Measurements from ENCODE around the gene PDIA6.
"Not testable (repeated sequence)": the region's sequence is repeated elsewhere in the genome, so short reads cannot be mapped to it uniquely, and the experiment has no call there.

Gene PDIA6

DNA sequence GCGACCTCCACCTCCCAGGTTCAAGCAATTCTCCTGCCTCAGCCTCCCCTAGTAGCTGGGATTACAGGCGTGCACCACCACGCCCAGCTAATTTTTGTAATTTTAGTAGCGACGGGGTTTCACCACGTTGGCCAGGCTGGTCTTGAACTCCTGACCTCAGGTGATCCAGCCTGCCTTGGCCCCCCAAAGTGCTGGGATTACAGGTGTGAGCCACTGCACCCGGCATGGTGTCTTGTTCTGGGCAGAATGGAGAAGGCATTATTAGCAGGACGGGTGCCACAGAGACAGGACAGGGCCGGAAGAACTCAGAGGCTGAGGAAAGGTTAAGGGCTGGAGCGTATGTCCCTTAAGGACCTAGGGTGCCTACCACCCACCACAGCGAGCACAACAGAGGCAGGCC lies 31.8 kb downstream of the PDIA6 start:
- not testable (repeated sequence) for DNase-seq (ENCODE audit: low read depth)

DNA sequence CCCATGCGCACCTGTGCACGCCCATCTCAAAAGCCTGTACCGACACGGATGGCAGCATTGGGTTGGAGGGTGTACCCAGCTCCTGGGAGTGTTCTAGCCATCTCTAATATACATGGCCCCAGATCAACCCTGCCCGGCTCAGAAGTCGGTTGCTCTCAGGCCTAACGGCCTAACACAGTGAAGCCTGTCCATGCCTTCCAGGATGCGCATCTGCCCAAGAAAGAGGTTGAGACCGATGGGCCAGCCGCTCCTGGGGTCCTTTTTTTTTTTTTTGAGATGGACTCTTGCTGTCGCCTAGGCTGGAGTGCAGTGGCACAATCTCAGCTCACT lies 32.1 kb downstream of the PDIA6 start:
- no peak for DNase-seq (ENCODE audit: low read depth)

DNA sequence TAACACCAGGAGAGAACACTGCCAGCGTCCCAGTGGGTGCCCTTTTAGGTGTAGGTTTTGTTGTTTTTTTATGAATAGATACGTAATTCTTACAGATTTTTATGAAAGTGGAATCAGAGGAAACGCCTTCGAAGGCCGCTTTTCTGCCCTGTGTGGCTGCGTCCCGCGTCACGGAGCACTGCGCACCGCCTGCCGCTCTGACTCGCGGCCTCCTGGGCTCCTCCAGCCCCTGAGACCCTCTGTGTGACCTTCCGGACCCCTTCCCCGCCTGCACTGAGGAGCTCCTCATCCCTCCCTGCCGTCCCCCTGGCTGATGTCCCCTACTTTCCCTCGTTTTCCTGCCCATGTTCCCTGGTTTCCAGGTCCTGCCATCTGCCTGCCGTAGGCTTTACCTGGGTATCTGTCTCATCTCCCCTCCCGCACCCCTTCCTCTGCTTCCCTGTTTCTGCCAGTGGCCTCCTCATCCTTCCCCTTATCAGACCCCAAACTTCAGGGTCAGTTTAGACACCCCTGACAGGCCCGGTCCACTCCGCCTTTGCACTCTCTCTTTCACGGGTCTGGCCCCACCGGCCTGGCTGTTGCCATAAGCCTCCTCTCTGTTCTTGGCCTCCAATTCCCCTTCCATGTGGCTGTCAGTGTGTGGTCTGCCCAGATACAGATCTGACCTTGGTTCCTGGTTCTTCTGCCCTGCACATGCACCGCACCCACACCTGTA lies 32.7 kb downstream of the PDIA6 start:
- DNase-seq (ENCODE audit: low read depth) = no peak

DNA sequence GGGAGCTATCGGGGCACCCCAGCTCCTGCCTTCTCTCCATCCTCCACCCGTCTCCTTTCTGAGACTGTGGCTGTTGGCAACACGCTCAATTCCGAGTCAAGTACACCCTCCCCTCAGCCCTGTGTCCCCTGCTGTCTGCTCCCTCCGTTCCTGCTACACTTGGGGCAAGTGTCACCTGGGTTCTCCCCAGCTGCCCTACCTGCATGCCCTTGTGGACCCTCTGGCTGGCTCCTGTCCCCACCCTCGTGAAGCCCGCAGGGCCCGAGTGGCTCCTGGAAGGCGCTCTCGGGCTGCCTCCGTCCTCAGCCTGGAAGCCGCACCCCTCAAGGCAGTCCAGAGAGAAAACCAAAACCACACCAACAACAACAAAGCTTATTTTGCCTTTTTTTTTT lies 33.9 kb downstream of the PDIA6 start:
- no peak for DNase-seq (ENCODE audit: low read depth)

DNA sequence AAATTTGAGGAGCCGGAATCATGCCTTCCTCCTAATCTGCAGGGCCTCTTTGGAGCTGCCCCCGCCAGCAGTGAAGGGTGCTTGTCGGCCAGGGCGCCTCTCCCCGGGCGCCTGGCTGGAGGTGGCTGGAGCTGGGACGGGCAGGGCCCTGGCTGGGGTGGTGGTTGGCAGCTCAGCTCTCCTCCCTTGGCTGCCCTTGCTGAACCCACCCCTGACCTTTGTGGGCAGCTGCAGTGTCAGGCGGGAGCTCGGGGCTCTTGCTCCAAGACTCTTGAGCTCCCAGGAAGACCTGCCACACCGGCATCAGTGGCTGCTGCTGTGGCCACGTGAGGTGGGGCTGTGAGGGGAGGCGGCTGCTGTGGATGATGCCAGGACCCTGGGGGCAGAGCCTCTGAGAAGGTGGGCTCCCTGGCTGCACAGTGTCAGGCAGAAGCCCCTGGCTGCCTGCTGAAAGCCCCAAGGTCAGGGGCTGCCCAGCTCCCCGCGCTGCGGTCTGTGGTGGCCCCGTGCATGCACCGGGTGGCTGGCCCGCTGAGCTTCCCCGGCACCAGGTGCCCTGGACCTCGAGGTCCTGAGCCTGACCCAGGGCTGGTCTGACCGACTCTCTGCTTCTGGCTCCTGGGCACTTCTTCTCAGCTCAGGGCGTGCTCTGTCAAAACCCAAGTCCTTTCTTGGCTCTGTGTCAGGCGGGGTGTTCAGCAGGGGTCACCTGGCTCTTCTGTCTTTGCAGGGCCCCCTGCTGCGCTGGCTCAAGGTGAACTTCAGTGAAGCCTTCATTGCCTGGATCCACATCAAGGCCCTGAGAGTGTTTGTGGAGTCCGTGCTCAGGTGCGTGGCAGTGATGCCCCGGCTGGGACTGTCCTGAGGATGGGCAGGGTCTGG lies 34.5 kb downstream of the PDIA6 start:
- no peak for DNase-seq (ENCODE audit: low read depth)

DNA sequence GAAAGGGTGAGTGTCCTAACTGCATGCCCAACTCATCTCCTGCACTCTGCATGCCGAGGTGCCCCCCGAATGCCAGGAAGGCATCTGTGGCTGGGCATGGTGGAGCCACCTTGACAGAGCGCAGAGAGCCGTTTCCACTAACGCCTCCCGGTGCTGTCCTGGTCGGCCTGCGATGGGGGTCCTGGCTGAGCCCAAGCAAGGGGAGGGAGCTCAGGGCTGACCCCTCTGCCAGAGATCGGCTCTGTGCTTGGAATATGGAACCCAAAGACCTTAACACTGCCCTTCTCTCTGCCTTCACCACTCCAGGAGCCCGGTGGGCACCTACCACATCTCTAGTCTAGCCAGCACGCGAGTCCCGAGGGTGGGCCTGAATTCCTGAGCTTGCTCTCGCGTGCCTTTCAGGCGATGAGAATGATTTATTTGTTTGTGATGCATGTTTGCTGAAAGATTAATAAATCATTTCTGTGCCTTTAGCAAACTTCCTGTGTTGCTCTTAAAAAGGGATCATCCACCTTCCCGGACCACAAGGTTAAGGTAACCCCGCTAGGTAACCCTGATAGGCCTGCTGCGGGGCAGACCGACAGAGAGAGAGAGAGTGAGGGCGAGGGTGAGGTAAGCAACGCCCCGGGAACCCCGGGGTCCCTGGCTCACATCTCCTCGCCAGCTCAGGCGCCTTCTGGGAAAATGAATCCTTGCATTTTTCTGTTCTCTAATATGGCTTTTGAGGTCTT lies 35.3 kb downstream of the PDIA6 start:
- DNase-seq (ENCODE audit: low read depth) = no peak

DNA sequence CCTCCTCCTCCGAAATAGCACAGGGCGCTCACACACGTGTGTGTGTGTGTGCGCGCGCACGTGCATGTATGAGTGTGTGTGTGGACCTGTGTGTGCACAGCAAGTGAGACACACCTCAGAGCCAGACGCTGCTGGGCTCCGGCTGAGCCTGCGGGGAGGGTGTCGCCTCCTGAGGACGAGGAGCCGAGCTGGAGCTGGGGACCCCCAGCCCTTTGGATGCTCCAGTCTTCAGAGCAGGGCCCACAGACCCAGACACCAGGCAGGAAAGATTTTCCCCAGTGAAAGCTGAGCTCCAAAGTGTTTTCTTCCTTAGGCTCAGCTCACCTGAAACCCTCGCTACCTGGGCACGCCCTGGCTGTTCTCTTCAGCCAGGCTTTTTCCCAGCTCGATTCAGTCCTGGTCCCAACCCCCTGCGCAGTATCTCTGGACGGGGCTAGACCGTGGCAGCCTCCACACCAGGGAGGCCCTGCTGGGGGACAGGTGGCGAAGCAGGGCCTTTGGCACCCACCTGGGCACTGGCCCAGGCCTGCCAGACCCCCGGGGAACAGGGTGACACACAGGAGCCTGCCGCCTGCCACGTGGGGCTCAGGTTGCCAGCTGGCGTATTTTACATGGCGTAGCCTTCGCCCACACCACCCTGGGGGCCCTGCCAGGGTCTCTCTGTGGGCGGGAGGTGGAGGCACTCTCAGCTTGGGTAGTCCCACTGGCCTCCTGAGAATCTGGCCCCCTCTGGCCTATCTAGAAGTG lies 36.2 kb downstream of the PDIA6 start:
- DNase-seq (ENCODE audit: low read depth) = no peak

DNA sequence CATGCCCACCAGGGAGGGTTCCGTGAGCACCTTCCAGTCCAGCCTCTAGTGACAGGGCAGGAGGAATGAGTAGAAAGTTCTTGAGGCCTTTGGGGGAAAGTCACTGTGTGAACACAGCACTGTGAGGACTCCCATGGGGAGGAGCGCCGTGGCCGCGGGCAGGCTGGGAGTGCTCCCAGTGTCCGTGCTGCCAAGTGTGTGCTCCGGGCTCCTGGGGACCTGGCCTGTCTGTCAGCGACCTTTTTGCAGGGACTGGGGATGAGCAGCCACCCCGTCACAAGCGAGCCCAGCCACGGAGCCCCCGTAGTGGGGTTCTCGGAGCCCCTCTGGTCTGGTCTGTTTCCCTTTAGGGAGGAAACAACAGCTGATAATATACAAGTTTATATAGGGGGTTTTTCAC lies 36.8 kb downstream of the PDIA6 start:
- no peak for DNase-seq (ENCODE audit: low read depth)

DNA sequence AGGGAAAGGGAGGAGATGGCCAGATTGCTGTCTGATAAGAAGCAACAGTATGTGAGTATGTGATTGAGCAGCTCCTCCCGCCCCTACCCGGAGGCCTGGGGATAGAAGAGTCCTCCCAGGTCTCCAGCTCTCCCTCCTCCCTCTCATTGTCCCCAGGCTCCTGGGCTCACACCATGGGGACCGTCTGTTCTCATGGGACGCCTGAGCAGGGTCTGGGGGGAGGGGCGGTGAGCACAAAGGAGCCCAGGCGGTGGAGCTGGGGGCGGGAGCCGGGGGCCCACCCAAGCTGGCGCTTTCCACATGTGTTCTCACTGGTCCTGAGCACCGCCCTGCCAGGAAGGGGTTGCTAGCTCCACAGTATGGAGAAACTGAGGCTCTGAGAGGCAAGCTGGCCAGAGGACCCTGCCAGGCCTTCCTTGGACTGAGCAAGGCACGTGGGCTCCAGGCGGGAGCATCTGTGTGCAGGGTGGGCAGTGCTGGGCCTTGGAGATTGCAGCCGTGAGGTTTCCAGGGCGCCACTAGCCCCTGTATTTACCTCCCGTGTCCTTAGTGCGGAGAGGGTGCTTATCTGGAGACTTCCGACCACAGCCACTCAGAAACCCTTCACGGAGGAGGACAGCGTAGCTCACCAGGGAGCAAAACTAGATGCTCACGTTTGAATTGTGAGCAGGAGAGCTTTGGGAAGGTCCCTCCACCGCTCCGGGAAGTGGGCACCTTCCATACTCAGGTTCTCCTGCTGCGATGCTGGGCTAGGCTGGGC lies 37.4 kb downstream of the PDIA6 start:
- no peak for DNase-seq (ENCODE audit: low read depth)

DNA sequence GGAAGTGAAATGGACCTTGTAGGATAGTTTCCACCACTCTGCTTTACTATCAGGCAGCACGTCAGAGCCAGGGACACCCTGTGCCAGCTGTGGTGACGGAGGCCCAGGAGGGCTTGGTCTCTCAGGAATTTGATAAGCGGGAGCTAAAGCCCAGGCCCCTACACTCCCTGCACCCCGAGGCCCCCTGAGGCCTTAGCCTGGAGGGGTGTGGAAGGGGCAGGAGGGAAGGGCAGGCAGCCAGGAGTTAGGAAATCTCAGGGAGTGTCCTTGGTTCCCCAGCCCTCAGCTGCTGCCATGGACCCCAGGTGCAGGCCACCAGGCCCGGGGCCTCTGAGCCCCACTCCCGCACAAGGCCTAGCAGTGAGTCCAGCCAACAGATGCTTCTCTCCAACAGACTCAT lies 38.2 kb downstream of the PDIA6 start:
- no peak for DNase-seq (ENCODE audit: low read depth)

DNA sequence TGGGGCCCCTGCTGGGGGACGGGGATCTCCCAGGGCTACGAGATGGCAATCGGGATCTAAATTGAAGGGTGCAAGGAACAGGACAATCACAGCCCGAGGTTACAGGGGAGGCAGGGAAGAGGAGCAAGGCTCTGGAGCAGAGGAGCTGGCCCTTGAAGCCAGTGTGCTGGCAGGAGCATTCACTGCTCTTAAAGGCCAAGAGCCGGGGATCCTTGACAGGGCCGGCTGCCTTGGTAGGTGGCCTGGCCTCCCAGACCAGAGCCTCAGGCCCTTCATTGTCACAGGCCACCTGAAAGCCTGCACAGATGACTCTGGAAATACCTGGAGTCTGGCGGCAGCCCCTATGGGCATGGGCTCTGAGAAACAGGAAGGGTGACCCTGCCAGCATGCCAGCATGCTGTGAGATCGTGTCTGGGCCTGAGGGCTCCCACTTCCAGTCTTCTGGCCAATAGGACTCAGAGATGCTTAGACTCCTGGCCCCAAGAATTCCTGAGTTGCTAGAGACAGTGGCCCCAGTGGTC lies 38.7 kb downstream of the PDIA6 start:
- no peak for DNase-seq (ENCODE audit: low read depth)

DNA sequence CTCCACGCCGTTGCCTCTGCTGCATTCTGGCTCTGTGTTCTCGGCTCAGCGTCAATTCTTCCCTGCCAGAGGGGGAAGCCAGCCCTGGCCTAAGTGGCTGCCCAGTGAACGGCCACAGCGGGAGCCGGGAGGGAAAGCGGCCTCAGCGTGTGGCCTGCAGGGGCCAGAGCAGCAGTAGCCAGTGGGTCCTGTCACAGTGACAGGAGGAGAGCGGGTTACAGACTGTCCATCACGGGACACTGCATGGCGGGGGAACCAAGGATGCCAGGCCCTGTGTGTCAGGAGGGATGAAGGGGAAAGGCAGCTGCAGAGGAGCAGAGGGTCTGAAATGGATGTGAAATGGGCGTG lies 39.7 kb downstream of the PDIA6 start:
- DNase-seq (ENCODE audit: low read depth) = no peak

DNA sequence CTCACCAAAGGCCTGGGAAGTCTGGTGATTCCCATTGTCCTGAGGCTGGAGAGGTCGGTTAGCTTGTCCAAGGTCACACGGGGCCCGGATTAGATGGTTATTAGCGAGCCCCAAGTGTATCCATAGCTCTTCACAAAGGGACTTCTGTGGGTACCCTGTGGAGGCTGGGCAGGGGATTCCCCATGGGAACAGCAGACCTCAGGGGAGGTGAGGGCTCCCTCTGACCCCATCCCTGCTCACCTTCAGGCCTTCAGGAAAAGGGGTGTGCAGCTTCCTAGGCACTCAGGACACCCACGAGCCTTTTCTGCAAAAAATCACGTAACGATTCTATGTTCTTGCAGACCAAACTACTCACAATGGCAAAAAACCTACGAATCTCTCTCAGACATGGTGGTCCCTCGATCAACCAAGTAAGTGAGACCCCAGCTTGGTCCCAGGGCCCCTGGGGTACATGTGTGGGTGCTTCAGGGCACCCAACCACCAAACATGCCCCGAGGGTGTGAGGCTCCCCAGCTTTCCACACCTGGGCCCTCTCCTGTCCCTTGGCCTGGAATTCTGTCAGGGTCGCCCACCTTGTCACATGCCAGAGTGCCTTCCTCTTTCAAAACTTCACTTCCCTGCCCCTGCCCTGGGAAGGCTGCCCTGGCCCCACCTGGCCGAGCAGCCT lies 40.3 kb downstream of the PDIA6 start:
- no peak for DNase-seq (ENCODE audit: low read depth)

DNA sequence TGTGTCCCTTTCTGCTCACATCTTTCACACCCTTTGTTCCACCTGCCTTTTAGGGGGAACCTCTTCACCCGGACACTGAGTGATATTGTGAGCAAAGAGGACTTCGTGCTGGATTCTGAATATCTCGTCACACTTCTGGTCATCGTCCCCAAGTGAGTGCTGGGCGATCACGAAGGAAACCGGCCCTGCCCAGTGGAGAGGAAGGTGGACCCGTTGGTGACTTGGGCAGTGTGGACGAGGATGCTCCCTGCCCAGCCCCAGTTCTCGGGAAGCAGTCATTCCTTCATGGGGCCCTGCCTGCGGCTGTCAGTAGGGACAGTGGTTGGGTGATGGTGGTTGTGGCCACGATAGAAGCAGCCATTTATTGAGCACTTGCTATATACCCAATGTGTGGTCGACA lies 40.8 kb downstream of the PDIA6 start:
- DNase-seq (ENCODE audit: low read depth) = no peak

DNA sequence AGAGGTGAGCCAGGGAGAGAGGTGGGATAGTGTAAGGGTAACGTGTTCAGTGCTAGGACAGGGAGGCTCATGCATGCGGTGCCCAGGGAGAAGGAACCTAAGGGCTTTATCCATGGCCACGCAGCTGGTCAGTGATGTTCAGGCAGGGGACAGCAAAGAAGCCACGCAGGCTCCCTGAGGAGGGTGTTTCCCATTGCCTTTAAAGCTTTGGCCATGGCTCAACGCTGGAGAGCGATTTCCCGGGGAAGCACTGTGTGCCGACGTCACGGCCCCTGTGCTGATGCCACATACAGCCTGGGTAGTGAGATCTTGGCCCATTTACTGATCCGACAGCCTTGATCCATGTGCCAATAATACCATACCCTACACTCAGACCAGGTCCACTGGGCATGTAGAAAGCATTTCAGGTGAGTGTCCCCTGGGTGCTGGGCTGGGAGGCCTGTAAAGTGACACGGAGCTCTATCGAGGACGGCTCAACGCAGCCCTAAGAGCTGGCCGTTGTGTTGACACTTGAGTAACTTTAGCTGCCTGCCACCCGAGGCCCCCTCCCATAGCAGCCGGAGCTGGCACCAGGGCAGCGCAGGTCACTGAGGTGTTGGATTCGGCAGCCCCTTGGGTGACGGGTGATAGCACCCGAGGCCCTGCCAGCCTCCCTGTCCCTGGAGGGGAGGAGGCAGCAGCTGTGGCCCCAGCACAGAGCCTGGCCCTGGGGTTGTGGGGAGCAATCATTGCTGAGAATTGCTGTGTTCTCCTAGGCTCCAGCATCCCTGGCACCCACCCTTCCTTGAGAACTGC lies 41.4 kb downstream of the PDIA6 start:
- DNase-seq (ENCODE audit: low read depth) = no peak

DNA sequence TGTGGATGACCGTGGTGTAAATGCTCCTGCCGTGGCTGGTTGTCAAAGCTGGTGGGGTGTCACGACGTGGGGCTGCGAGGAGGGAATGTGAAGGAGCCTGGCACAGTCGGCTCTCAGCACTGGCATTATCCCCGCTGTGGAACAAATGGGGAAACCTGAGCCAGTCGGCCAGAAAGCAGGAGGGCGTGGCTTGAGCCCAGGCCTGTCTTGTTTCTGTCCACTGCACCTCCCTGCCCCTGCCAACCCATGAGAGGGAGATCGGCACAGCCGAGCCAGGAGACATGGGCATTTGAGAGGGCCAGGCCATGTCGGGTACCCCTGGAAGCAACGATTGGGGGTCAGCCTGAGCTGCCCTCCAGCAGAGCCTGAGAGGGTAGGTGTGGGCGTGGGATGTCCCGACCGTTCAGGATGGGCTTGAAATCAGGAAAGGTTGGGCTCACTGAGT lies 44.5 kb downstream of the PDIA6 start:
- DNase-seq (ENCODE audit: low read depth) = no peak

DNA sequence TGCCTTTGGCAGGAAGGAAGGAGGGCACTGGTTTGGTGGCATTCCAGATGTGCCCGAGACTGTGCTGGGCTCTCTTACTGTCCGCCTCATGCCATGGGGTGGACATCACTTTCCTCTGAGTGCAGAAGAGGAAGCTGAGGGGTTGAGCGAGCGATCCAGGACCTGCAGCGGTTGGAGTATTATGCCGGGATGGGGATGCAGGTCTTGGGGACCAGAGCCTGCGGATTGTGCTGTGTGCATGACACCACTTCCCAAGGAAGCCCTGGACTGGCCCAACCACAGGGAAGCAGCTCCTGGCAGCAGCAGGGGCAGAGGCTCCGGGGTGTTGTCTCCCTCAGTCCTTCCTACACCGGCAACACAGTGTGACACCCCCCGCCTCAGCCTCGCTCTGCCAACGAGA lies 46.7 kb downstream of the PDIA6 start:
- DNase-seq (ENCODE audit: low read depth) = no peak

DNA sequence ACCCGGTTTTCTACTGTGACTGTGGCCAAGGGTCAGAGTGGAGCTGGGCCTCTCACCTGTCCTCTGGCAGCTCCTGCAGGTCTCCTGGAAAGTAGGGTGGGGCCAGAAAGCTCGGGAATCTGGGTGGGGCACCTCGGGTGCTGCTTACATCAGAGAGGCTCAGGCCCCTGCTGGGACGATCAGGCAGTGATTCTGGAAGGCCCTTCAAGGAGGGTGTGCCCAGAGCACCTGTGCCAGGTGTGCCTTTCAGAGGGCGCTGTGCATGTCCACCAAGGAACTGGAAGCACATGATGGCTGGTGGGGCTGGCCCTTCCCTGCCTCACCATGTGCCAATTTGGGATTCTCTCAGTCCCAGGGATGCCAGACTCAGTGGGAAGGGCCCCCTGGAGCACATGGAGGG lies 47.1 kb downstream of the PDIA6 start:
- no peak for DNase-seq (ENCODE audit: low read depth)

DNA sequence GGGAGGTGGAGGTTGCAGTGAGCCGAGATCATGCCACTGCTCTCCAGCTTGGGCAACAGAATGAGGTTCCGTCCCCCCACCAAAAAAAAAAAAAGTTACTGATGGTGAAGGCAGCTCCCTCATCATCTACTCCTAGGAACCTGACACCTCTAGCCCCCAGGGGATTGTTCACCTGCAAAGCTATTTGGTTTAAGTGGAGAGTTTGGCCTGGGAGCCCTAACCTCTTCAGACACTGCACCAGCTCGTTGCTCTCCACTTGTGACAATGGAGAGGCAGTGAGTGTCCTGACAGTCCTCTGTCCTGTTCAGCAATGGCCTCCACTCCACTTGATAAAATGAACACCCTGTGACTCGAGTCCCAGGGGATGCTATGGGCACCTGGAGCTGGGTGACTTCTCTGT lies 47.7 kb downstream of the PDIA6 start:
- no peak for DNase-seq (ENCODE audit: low read depth)

All from fibroblast of gingiva (primary cell).